Endothelial cell of umbilical vein (primary cell): ENCODE measurements around the gene CYP27A1. TPM values are rescaled to one million over a fixed set of nuclear protein-coding genes. Genes with fewer than 3 reads are reported as not detected.
A peak's percentile ranks its signal among the peaks of the same experiment; 100 is the strongest.

Experiments
- BruUV-seq: library from RNA; stranded (reverse); fragments of 400-500 nt; replicated peaks from 2 replicates; lab custom pipeline; 2021; lab: Mats Ljungman, UMichigan
- CTCF ChIA-PET: fragments of 300-600, 350-600 bp; sonication (Branson Sonifier 250); formaldehyde crosslinking; loops from one replicate; lab custom pipeline; 2021; ENCODE audit warnings: antibody characterized with exemption, inconsistent platforms; lab: Charles Lee
- POLR2A ChIA-PET: fragments of 300-600, 350-600 bp; sonication (Branson Sonifier 250); formaldehyde crosslinking; loops from one replicate; lab custom pipeline; 2021; ENCODE audit warnings: antibody characterized with exemption, inconsistent platforms; lab: Charles Lee
- DNase-seq: peaks from one replicate; pipeline ENCODE4 v3.0.0-alpha.2; 2011; ENCODE audit warnings: low read depth, low spot score
- FAIRE-seq: peaks from 2 replicates; lab custom pipeline; 2011; peaks lifted over from hg19 to GRCh38; lab: Jason Lieb, UNC
- H2AFZ ChIP-seq: 2 replicates; pipeline ENCODE4 v1.6.0; 2012; ENCODE audit warnings: low read depth, low read length, control low read depth, inconsistent platforms
- H3K27ac ChIP-seq: 2 replicates; pipeline ENCODE4 v1.5.1; 2011; ENCODE audit warnings: low read depth, mild to moderate bottlenecking, control low read depth, low read length, moderate library complexity; ENCODE audit not compliant: insufficient read depth
- H3K27me3 ChIP-seq, 2 experiments: 2 replicates each; pipeline versions ENCODE4 v1.6.0 to v1.6.1; 2011; ENCODE audit warnings: low read length in 2 of 2, mixed read lengths in 1 of 2; ENCODE audit not compliant: control insufficient read depth in 2 of 2, insufficient read depth in 2 of 2
- H3K36me3 ChIP-seq, 2 experiments: 2 replicates in 1 of 2; 3 replicates in 1 of 2; pipeline ENCODE4 v1.5.1; 2011; ENCODE audit warnings: low read length in 2 of 2, mild to moderate bottlenecking in 1 of 2, moderate library complexity in 1 of 2; ENCODE audit not compliant: control insufficient read depth in 2 of 2, insufficient read depth in 2 of 2; ENCODE audit errors: extremely low read depth in 1 of 2
- H3K4me1 ChIP-seq: 3 replicates; pipeline ENCODE4 v1.5.1; 2011; ENCODE audit warnings: mild to moderate bottlenecking, low read length; ENCODE audit not compliant: control insufficient read depth, insufficient read depth; ENCODE audit errors: extremely low read depth
- H3K4me2 ChIP-seq: 2 replicates; pipeline ENCODE4 v1.6.1; 2011; ENCODE audit warnings: low read length, control low read depth, mixed read lengths; ENCODE audit not compliant: insufficient read depth
- H3K4me3 ChIP-seq, 3 experiments: fragments of 200-600 bp in 1 of 3; sonication (generic), shearing (Covaris generic) in 1 of 3; replicated peaks in 1 of 3; 2 replicates each; pipeline ENCODE4 v1.5.1; 2011 to 2016; ENCODE audit warnings: control low read depth in 3 of 3, low read length in 3 of 3, mild to moderate bottlenecking in 2 of 3, inconsistent platforms in 1 of 3, low read depth in 1 of 3, moderate library complexity in 1 of 3; ENCODE audit not compliant: insufficient read depth in 1 of 3
- H3K79me2 ChIP-seq: 2 replicates; pipeline ENCODE4 v1.6.0; 2012; ENCODE audit warnings: low read length, inconsistent platforms; ENCODE audit not compliant: control insufficient read depth, insufficient read depth
- H3K9ac ChIP-seq: replicated peaks from 2 replicates; pipeline ENCODE3; 2011; ENCODE audit warnings: low read length, control low read depth; ENCODE audit not compliant: insufficient read depth; ENCODE audit errors: extremely low read depth
- H3K9me1 ChIP-seq: replicated peaks from 3 replicates; pipeline ENCODE4 v1.6.0; 2011; ENCODE audit warnings: mild to moderate bottlenecking, low read length; ENCODE audit not compliant: control insufficient read depth, insufficient read depth; ENCODE audit errors: extremely low read depth
- H3K9me3 ChIP-seq: replicated peaks from 2 replicates; pipeline ENCODE4 v1.5.1; 2012; ENCODE audit warnings: low read length, inconsistent platforms; ENCODE audit not compliant: control insufficient read depth, insufficient read depth
- H4K20me1 ChIP-seq: replicated peaks from 2 replicates; pipeline ENCODE3; 2011; ENCODE audit warnings: mild to moderate bottlenecking, low read length; ENCODE audit not compliant: control insufficient read depth, insufficient read depth; ENCODE audit errors: extremely low read depth
- EZH2 ChIP-seq: IDR thresholded peaks from 2 replicates; pipeline ENCODE4 v1.6.1; 2012; ENCODE audit warnings: borderline replicate concordance, low read depth, mild to moderate bottlenecking, moderate library complexity, low read length, inconsistent platforms; ENCODE audit not compliant: severe bottlenecking
- FOS ChIP-seq: IDR thresholded peaks from 2 replicates; pipeline ENCODE4 v1.6.1; 2011; ENCODE audit warnings: mild to moderate bottlenecking, low read length, moderate library complexity, borderline replicate concordance; ENCODE audit not compliant: insufficient read depth
- GATA2 ChIP-seq: IDR thresholded peaks from 2 replicates; pipeline ENCODE4 v1.7.0; 2011; ENCODE audit warnings: low read depth, mild to moderate bottlenecking, moderate library complexity, mixed read lengths, low read length; ENCODE audit not compliant: insufficient read length, insufficient read depth
- JUN ChIP-seq: IDR thresholded peaks from 2 replicates; pipeline ENCODE4 v1.6.1; 2011; ENCODE audit warnings: borderline replicate concordance, low read depth; ENCODE audit not compliant: insufficient read length, insufficient read depth
- MYC ChIP-seq: IDR thresholded peaks from one replicate; pipeline ENCODE4 v1.6.1; 2011; ENCODE audit warnings: mild to moderate bottlenecking, low read depth, low read length
- POLR2A ChIP-seq: IDR thresholded peaks from 2 replicates; pipeline ENCODE4 v1.6.1; 2012; ENCODE audit warnings: low read depth, mild to moderate bottlenecking, control low read depth, low read length
- POLR2AphosphoS5 ChIP-seq: IDR thresholded peaks from 2 replicates; pipeline ENCODE4 v1.6.1; 2012; ENCODE audit warnings: low read depth, mild to moderate bottlenecking, control low read depth, low read length, moderate library complexity; ENCODE audit not compliant: insufficient read depth
- dilution Hi-C: fragments of 300-500 bp; cut with MboI; formaldehyde crosslinking; loops from one replicate; pipeline ENCODE4 v1.15.0; 2019; ENCODE audit warnings: low sequenced_read_pairs; ENCODE audit not compliant: extremely low pct_ligation_motif_present
- intact Hi-C: fragments of 100-400 bp; cut with micrococcal nuclease; formaldehyde crosslinking; loops from one replicate; pipeline ENCODE4 v1.10.0; 2022
- polyA plus RNA-seq, 4 experiments: library from polyadenylated mRNA; depleted of rRNA in 3 of 4; stranded (reverse) in 3 of 4; unstranded in 1 of 4; fragments of >200 nt; gene quantifications; 2 replicates each; pipeline versions ENCODE4 v1.2.1 to v1.2.3, GENCODE V29; 2011 to 2012; ENCODE audit warnings: missing spikeins in 1 of 4
- total RNA-seq: library from RNA; stranded (reverse); gene quantifications from 2 replicates; pipeline ENCODE4 v1.2.3, GENCODE V29; 2021
- TF ChIP-seq, protein P1 (sequence below): IDR thresholded peaks from 2 replicates; pipeline ENCODE4 v1.6.1; 2011; ENCODE audit not compliant: insufficient read depth, insufficient read length
- TF ChIP-seq, protein P2 (sequence below), 2 donors: IDR thresholded peaks; 1 replicate in 1 of 2; 2 replicates in 1 of 2; pipeline ENCODE4 v1.5.1; 2011; ENCODE audit warnings: low read length in 2 of 2, mild to moderate bottlenecking in 2 of 2, moderate library complexity in 2 of 2, control low read depth in 1 of 2, inconsistent platforms in 1 of 2, low read depth in 1 of 2; ENCODE audit not compliant: insufficient read depth in 1 of 2; ENCODE audit errors: extremely low read depth in 1 of 2

CYP27A1 gene
- total and polyA plus RNA-seq, 2 donors (not counting 3 experiments of a cell fraction or from before 2014, with no cell fraction given), result 15.1 to 34.9 TPM

DNA sequence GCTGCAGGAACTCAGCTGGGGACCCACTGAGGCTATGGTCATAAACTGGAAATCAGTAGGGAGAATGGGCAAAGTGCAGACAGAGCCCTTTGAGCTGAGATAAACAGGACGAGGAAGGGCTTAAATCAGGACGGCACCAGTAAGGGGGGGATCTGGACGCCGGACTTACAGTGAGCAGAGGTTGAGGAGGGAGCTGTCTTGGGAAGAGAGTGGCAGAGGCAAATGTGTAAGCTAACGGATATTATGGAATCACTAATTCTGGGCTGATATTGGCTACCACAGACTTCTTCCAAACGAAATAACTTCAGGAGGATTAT is 539 bp downstream of the CYP27A1 start:
- no peaks in the 10 kb centered on the region for H3K9me3 ChIP-seq
- ChIA-PET CTCF (interaction anchor here (1.0 to 4.7 kb wide), 9 partner anchors 14 to 123 kb away, joined by 3 to 38 read pairs (median 3); partner anchors contain the start of genes BCS1L, TTLL4 and ZNF142), POLR2A (interaction anchor here (0.6 kb wide), 1 partner anchor 71 kb away, joined by 3 read pairs; no protein-coding TSS in a partner anchor)
- no peak overlapping the region for H3K27ac ChIP-seq
- TF ChIP-seq POLR2AphosphoS5, result no peak
- no peak for TF ChIP-seq JUN
- TF ChIP-seq, protein P1, sequence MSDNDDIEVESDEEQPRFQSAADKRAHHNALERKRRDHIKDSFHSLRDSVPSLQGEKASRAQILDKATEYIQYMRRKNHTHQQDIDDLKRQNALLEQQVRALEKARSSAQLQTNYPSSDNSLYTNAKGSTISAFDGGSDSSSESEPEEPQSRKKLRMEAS, result no peak
- no peak for TF ChIP-seq POLR2A
- no peak for TF ChIP-seq GATA2
- TF ChIP-seq, protein P2, sequence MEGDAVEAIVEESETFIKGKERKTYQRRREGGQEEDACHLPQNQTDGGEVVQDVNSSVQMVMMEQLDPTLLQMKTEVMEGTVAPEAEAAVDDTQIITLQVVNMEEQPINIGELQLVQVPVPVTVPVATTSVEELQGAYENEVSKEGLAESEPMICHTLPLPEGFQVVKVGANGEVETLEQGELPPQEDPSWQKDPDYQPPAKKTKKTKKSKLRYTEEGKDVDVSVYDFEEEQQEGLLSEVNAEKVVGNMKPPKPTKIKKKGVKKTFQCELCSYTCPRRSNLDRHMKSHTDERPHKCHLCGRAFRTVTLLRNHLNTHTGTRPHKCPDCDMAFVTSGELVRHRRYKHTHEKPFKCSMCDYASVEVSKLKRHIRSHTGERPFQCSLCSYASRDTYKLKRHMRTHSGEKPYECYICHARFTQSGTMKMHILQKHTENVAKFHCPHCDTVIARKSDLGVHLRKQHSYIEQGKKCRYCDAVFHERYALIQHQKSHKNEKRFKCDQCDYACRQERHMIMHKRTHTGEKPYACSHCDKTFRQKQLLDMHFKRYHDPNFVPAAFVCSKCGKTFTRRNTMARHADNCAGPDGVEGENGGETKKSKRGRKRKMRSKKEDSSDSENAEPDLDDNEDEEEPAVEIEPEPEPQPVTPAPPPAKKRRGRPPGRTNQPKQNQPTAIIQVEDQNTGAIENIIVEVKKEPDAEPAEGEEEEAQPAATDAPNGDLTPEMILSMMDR (IDR thresholded peaks at IDR 0.05; ENCODE audit: extremely low read depth in 1 of 2, insufficient read depth in 1 of 2, low read depth in 1 of 2, low read length in 2 of 2), result no peak
- no peak for TF ChIP-seq FOS
- no peak for TF ChIP-seq MYC
- no peak for TF ChIP-seq EZH2
- no peak for DNase-seq
- FAIRE-seq, result no peak
- H3K4me3 ChIP-seq, result peak overlapping the region in 2 of 3 experiments; percentile 44 to 66
- no TSS peak for BruUV-seq
- H3K27me3 ChIP-seq, result no peaks in the 10 kb centered on the region
- H3K4me1 ChIP-seq, result peaks cover 6% of the 10 kb centered on the region
- H3K79me2 ChIP-seq, result no peaks in the 10 kb centered on the region
- peak overlapping the region; percentile 87 for H3K4me2 ChIP-seq
- intact Hi-C loops (loop anchor here (2.0 kb wide), 1 partner anchor 50 kb away; no protein-coding TSS in a partner anchor), dilution Hi-C loops (no loop called here)
- peak overlapping the region; percentile 68 for H3K9ac ChIP-seq
- no peaks in the 10 kb centered on the region for H4K20me1 ChIP-seq
- no peaks in the 10 kb centered on the region for H3K36me3 ChIP-seq
- no peaks in the 10 kb centered on the region for H3K9me1 ChIP-seq
- peak overlapping the region; percentile 84 for H2AFZ ChIP-seq
